ENCODE results near the gene GDF10. TPM values are rescaled to one million over a fixed set of nuclear protein-coding genes. Genes with fewer than 3 reads are reported as not detected.

Gene GDF10
- total and polyA plus RNA-seq, 2 of the 8 experiments (the other 6 are each of a cell fraction or from before 2014, with no cell fraction given): 0.19 to 0.32 TPM

- TF ChIP-seq SP4 (IDR thresholded peaks at IDR 0.05; ENCODE audit: low read length) (no peak), EP300 (IDR thresholded peaks at IDR 0.05; ENCODE audit: borderline replicate concordance in 1 of 2, low read depth in 2 of 2, low read length in 2 of 2) (no peak), YY1 (IDR thresholded peaks at IDR 0.05; ENCODE audit: low read depth, low read length) (no peak), RBBP5 (IDR thresholded peaks at IDR 0.05; ENCODE audit: borderline replicate concordance, low read depth, low read length) (no peak)
These were observed 51.0 kb downstream of the GDF10 start (continued) for GRCh38 chr10:47350671-47351640.
